Stimulated activated naive CD4-positive, alpha-beta T cell treated with Interleukin-2 at 50 U/mL for 16 hours (primary cell): ENCODE measurements around the gene NDUFAF3.

Source experiments
- DNase-seq: peaks from one replicate; lab custom pipeline; 2025; lab: John Stamatoyannopoulos, UW

NDUFAF3 gene

DNA sequence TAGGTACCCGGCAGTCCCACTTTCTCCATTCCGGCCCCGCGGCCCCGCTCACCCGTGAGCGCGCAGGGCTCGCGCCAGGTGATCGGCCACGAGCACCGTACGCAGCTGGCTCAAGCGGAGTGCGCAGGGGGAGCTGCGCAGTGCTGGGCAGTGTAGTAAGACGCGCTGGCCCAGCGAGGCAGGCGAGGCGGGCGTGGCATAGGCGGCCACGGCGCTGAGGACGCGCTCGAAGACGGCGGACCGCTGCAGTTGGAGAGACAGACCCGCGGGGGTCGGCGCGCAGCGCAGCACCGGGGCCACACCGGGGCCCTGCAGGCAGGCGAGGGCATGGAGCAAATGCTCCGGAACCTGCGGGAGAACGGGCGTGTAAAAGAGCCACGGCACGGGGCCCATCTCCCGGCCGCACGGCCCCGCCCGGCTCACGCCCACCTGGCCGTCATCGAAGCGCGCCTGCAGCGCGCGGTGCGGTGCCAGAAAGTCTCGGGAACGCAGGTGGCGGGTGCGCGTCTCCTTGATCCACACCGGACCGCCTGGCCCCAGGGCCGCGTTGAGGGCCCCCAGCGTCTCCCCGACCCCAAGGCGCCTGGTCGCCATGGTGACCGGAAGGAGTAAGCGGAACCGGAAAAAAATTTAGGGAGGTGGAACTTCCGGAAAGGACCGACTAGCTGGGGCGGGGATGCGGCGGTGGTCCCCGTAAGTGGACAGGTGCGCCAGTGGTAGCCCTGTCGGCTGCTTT lies 3.8 kb upstream of the NDUFAF3 start, which contains the start of gene DALRD3:
DALRD3 (minus strand) TSS at position 610 of the 736 bp plus-strand sequence; CDS start at position 594, 16 bp downstream.
- DNase-seq, result peak; percentile 51

DNA sequence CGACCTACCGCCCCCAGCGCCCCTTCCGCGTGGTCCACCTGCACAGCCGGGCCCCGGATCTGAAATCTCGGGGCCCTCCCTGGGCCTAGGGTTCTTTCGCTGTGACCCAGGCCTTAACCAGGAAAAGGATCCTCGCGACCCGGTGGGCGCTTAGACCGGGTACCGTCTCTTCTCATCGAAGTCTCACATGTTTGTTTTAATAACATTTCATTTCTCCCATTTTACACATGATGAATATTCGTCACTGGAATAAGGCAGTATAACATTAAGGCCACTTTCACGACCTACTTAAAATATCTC lies 3.3 kb upstream of the NDUFAF3 start:
- no peak for DNase-seq

DNA sequence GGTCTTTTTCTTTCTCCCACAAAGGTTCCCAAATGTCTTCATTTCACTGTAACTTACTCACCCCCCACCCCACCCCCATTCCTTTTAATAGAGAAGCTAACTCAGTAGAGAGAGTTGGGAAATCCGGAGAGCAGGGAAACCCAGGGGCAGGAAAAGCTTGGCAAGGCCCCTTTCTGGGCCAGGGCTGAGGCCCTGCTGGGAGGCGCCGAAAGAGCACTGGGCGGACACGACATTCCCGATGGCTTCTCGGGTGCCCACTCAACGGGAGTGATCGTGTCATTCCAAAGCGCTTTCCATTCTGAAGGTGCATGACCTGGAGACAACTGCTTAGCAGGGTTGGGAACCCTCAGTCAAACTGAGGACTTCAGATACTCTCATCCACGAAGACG lies 2.0 kb upstream of the NDUFAF3 start:
- DNase-seq, result no peak

DNA sequence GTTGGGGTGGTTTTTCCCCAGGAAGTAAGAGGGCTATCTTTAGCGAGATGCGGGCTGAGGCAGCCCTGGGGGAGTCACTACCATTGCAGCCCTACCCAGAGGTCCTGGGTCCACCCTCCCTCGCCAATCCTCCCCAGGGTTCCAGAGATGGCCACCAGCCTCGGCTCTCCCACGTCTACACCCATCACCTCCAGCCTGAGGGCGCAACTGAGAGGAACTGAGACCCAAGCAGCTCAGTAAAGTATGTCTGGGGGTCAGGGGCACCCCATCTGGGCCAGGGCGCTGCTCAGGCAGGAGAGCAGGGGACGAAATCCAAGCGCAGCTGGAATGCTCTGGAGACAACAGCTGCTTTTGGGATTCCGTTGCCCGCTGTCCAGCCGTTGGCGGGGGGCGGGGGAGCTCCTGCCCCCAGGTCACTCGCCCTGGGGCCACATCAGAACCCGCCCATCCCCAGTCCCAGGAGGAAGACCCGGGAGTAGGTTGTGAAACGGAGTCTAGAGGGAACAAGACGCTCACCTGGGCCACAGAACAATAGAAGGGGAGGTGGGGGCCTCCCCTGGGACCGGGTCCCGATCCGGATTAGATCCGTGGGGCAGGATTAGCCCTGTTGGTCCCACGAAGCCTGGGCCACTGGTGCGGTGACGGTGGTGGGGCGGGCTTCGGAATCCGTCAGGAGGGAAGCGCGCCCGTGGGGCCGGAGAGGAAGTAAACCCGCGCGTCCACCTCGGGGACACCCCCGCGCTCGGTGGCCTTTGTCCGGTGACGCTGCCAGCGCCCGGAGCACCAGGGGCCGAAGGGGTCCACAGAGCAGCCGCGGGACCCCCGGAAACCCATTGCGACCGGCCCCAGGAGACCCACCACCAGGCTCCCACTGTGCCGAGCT lies 1.4 kb upstream of the NDUFAF3 start:
- peak; percentile 10 for DNase-seq

DNA sequence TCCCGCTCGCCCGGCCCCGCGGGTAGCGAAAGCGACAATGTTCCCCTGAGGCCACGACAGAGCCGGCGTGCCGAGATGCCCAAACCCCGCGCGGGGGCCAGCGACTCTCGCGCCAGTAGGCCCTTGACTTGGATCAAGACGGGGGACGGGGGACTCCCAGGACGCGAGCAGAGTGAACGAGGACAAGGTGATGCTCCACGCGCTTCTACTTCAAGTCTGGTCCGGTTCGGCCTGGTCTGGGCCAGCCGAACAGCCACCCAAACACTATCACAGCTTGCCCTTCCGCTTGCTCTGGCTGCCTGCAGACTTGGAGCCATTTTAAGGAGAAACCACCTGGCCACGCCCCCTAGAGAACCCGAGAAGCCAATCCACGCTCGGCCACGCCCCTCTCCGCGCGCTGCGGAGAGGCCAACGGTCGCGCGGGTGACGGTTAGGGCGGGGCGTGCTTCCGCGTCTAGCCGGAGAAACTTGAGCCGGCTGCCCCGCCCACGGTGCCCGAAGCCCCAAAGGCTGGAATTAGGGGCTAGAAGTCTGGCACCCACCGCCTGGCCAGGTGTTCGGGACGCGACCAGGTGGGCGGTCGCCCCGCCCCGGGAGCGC lies 608 bp upstream of the NDUFAF3 start:
- peak; percentile 98 for DNase-seq

GRCh38 chr3:49022688-49023171 lies 809 bp downstream of the NDUFAF3 start:
- DNase-seq, result no peak

DNA sequence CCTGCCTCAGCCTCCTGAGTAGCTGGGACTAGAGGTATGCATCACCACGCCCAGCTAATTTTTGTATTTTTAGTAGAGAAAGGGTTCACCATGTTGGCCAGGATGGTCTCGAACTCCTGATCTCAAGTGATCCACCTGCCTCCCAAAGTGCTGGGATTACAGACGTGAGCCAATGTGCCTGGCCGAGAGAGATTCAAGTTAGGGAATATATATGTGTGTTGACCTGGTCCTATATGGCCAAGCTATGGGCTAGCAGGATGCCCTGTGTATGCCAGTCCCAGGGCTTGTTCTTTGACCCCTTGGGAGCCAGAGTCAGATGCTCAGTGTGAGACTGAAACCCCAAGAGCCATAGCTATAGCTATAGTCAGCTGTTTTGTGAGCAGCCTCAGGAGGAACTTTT lies 1.9 kb downstream of the NDUFAF3 start:
- no peak for DNase-seq

DNA sequence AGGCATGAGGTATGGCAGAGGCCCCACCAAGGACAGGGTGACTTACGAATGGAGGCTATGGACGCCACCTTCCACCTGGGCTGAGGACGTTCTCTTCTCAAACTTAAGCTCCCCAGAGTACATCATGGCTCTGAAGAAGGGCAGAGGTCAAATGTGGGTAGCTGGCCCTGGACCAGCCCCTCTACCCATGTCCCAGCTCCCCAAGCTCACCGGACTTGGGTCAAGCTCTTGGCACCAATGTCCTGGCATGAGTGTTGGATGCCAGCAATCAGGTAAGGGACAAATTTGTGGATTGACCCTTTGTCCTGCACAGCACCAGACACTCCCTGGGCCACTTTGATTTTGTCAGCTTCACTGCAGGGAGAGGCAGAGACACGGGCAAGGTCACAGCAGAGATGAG lies 2.5 kb downstream of the NDUFAF3 start:
- no peak for DNase-seq

DNA sequence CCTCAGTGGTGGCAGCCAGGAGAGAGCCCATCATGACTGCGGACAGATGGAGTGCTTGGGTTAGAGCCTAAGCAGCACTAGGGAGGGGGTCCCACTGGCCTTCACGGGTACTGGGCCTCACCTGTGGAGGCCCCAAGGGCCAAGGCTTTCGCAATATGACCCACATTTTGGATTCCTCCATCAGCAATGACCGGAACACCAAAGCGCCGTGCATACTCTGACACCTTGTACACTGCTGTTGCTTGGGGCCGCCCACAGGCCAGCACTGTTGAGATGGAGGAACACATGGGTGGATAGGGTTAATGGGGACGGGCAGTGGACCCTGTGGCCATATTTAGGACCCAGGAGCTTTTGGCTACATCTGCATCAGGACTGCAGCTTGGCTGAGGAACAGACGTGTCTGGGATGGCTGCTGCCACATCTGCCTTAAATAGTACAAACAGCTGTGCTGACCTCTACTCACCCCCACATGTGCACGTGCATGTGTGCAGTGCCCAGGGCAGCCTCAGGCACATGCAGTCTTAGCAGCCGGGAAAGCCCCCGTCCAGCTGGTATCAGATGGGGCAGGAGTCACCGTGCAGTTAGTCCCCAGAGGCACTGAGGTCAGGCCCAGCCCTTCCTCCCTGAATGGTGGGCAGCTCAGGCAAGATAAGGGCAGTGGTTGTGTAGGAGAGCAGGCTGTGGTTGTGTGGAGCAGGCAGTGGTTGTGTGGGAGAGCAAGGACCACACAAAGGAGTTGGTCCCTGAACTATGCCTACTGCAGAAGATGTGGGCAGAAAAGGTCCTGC lies 3.3 kb downstream of the NDUFAF3 start:
- DNase-seq, result no peak

DNA sequence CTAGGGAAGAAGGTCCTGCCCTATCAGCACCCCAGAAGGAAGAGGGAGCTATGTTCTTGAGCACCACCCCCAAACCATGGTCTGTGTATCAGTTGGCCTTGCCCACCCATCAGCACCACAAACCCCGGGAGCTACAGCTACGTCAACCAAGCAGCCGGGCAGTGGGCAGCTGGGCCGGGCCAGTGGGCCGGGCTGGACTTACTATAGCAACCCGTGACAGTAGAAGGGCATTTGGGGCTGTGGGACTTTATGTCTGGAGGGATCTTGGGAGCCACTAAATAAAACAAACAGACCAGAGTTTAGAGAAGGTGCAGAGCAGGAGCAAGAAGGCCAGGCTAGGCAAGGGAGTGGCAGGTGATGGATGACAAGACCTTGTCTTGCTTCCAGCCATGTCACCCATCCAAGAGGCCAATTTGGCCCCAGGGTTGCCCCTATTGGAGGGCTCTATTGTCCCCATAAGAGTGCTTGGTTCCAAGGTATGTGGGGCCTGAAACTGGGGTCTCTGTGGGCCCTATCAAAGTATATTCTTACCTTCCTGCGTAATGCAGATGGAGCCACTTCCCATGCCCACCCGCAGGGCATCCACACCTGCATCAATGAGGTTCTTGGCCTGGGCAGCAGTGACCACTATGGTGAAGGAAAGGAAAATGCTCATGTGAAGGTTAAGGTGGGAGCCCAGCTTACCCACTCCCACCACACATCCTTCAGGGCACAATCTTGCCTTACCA lies 4.0 kb downstream of the NDUFAF3 start:
- DNase-seq, result no peak

- DNase-seq, result no peak
Observed at GRCh38 chr3:49026536-49026935, 4.6 kb downstream of the NDUFAF3 start.

DNA sequence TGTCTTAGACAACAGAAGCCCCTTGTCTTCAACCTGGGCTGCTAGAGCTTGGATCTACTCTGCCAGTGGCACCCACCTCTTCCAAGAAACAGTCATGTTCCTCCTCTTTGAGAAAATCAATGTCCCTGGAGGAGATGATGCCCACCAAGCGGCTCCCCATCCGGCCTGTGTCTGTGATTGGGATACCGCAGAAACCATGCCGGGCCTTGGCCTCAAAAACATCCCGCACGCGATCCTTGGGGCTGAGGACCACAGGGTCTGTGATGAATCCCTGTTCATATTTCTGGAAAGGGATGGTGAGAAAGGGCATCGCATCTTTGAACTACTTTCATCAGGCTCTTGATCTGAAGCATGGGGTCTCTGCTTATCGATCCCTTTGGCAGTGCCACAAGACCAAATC lies 5.7 kb downstream of the NDUFAF3 start:
- DNase-seq, result no peak

- no peak for DNase-seq
Observed at GRCh38 chr3:49028298-49028672, 6.4 kb downstream of the NDUFAF3 start.

- peak; percentile 90 for DNase-seq
Observed at GRCh38 chr3:49028673-49029562, 7.0 kb downstream of the NDUFAF3 start, which contains the start of gene IMPDH2. Gene IMPDH2, minus strand, starts transcription at chr3:49029398. Its CDS starts 48 bp downstream, at chr3:49029350.

- DNase-seq, result no peak
Observed at GRCh38 chr3:49029563-49029884, 7.6 kb downstream of the NDUFAF3 start.

- no peak for DNase-seq
Observed at GRCh38 chr3:49030321-49030720, 8.4 kb downstream of the NDUFAF3 start.

DNA sequence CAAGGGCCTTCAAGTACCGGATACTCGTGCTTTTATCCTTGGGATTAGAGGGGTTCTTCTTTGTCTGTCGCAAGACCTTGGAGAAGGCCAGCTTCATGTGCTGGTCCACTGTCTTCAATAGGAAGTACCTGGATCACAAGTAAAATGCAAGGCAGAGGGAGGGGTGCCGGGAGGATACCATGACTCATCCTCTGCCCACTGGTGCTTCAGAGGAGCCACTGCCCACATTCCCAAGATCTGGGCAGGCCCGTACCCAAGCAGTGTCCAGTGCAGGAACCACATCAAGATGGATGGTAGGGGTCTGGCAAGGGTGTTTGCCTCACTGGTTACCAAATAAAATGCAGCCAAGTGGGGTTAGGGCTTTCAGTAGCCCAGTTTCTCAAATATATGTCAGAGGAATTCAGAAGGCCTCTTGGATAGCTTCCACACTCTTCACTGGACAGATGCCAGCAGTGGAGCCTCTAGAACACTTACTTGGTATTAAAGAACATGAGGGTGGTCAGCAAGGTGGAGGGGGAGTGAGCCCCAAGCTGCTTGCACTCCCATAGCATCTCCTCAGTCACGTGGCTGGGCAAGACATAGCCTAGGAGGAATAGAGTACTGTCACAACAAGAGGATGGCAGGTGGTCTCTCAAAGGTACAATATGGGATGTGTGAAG lies 10.9 kb downstream of the NDUFAF3 start:
- DNase-seq, result no peak

- no peak for DNase-seq
Observed at GRCh38 chr3:49034650-49035049, 12.7 kb downstream of the NDUFAF3 start.

DNA sequence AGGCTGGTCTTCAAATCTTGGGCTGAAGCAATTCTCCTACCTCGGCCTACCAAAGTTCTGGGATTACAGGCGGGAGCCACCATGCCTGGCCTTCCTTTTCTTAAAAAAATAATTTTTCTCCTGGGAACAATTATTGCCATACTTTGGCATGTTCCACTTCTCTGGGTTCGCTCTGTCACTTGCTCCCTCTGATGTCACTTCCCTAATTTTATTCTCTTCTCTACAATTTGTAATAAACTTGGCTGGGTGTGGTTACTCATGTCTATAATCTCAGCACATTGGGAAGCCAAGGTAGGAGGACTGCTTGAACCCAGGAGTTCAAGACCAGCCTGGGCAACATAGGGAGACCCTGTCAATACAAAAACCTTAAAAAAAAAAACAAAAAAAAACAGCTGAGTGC lies 13.4 kb downstream of the NDUFAF3 start:
- no peak for DNase-seq

- DNase-seq, result no peak
Observed at GRCh38 chr3:49053543-49053942, 31.6 kb downstream of the NDUFAF3 start.
